ENCODE measurements around the gene PCDH1. TPM values are rescaled to one million over a fixed set of nuclear protein-coding genes. Genes with fewer than 3 reads are reported as not detected.

Gene PCDH1
- total and polyA plus RNA-seq, 2 of the 13 experiments (the other 11 are each of a cell fraction or from before 2014, with no cell fraction given): 0.11 to 0.83 TPM

- TF ChIP-seq ZNF646 (CRISPR knock-in tag; IDR thresholded peaks at IDR 0.05) (no peak), ZNF850 (CRISPR knock-in tag; conservative IDR thresholded peaks at IDR 0.05) (no peak), E2F2 (CRISPR knock-in tag; IDR thresholded peaks at IDR 0.05; ENCODE audit: borderline replicate concordance) (no peak), MEIS1 (CRISPR knock-in tag; IDR thresholded peaks at IDR 0.05; ENCODE audit: borderline replicate concordance) (no peak), MED8 (CRISPR knock-in tag; IDR thresholded peaks at IDR 0.05; ENCODE audit: insufficient replicate concordance) (no peak), TBX2 (CRISPR knock-in tag; IDR thresholded peaks at IDR 0.05; ENCODE audit: borderline replicate concordance) (no peak), ZNF235 (CRISPR knock-in tag; IDR thresholded peaks at IDR 0.05; ENCODE audit: borderline replicate concordance) (no peak), PHB2 (IDR thresholded peaks at IDR 0.05; ENCODE audit: partially characterized antibody) (no peak)
Measured at GRCh38 chr5:141845371-141845851, 32.8 kb downstream of the PCDH1 start (continued).
